NT2/D1 (cell line): ENCODE results near the gene UBE2E1.

Experiments used
- DNase-seq: peaks from one replicate; pipeline ENCODE4 v3.0.0-alpha.2; 2011; ENCODE audit warnings: low read depth, low spot score
- H3K27me3 ChIP-seq: 2 replicates; pipeline ENCODE4 v1.6.0; 2011; ENCODE audit warnings: mild to moderate bottlenecking; ENCODE audit not compliant: insufficient read length, insufficient read depth
- H3K36me3 ChIP-seq: 2 replicates; pipeline ENCODE4 v1.6.1; 2011; ENCODE audit warnings: mild to moderate bottlenecking, low read length, mixed read lengths; ENCODE audit not compliant: insufficient read depth, insufficient read length
- H3K4me1 ChIP-seq: 2 replicates; pipeline ENCODE4 v1.5.1; 2011; ENCODE audit not compliant: insufficient read depth, insufficient read length
- H3K4me3 ChIP-seq: 2 replicates; pipeline ENCODE4 v1.5.1; 2011; ENCODE audit warnings: low read depth; ENCODE audit not compliant: insufficient read length
- H3K9ac ChIP-seq: 2 replicates; pipeline ENCODE4 v1.6.0; 2011; ENCODE audit warnings: low read depth; ENCODE audit not compliant: insufficient read length
- H3K9me3 ChIP-seq: 2 replicates; pipeline ENCODE4 v1.5.1; 2011; ENCODE audit warnings: mild to moderate bottlenecking, low read length; ENCODE audit not compliant: insufficient read depth
- SUZ12 ChIP-seq: IDR thresholded peaks from 2 replicates; pipeline ENCODE4 v1.6.1; 2011; ENCODE audit not compliant: insufficient read length, insufficient read depth; ENCODE audit errors: extremely low read depth
- YY1 ChIP-seq: IDR thresholded peaks from 2 replicates; pipeline ENCODE4 v1.6.1; 2011; ENCODE audit not compliant: insufficient read length, insufficient read depth
- ZNF274 ChIP-seq: IDR thresholded peaks from 2 replicates; pipeline ENCODE4 v1.6.1; 2011; ENCODE audit warnings: mild to moderate bottlenecking, low read depth, low read length

The UBE2E1 gene

GRCh38 chr3:23919628-23920027 lies 113.9 kb downstream of the UBE2E1 start:
- H3K27me3 ChIP-seq: no peaks in the 10 kb centered on the region
- peaks cover 41% of the 10 kb centered on the region for H3K36me3 ChIP-seq
- H3K9ac ChIP-seq: no peak overlapping the region
- H3K4me3 ChIP-seq: no peak overlapping the region
- DNase-seq: no peak
- no peaks in the 10 kb centered on the region for H3K9me3 ChIP-seq
- peaks cover 3% of the 10 kb centered on the region for H3K4me1 ChIP-seq
- TF ChIP-seq ZNF274 (no peak), SUZ12 (no peak), YY1 (no peak)

GRCh38 chr3:23920151-23920655 lies 114.4 kb downstream of the UBE2E1 start:
- Histone ChIP-seq H3K36me3 (peaks cover 37% of the 10 kb centered on the region), H3K9ac (no peak overlapping the region), H3K4me3 (no peak overlapping the region), H3K27me3 (no peaks in the 10 kb centered on the region), H3K4me1 (peaks cover 3% of the 10 kb centered on the region), H3K9me3 (no peaks in the 10 kb centered on the region)
- TF ChIP-seq YY1 (no peak), SUZ12 (no peak), ZNF274 (no peak)
- DNase-seq: no peak

GRCh38 chr3:23921052-23921511 lies 115.3 kb downstream of the UBE2E1 start:
- DNase-seq: no peak
- peaks cover 37% of the 10 kb centered on the region for H3K36me3 ChIP-seq
- no peak overlapping the region for H3K4me3 ChIP-seq
- no peak overlapping the region for H3K9ac ChIP-seq
- no peaks in the 10 kb centered on the region for H3K9me3 ChIP-seq
- H3K4me1 ChIP-seq: peaks cover 3% of the 10 kb centered on the region
- H3K27me3 ChIP-seq: no peaks in the 10 kb centered on the region
- no peak for TF ChIP-seq SUZ12
- TF ChIP-seq ZNF274: no peak
- no peak for TF ChIP-seq YY1

- H3K4me3 ChIP-seq: no peak overlapping the region
- TF ChIP-seq SUZ12 (no peak), ZNF274 (no peak), YY1 (no peak)
- peaks cover 3% of the 10 kb centered on the region for H3K4me1 ChIP-seq
- no peaks in the 10 kb centered on the region for H3K9me3 ChIP-seq
- peaks cover 21% of the 10 kb centered on the region for H3K36me3 ChIP-seq
- no peaks in the 10 kb centered on the region for H3K27me3 ChIP-seq
- DNase-seq: no peak
- no peak overlapping the region for H3K9ac ChIP-seq
Measured at GRCh38 chr3:23923786-23924185, 118.0 kb downstream of the UBE2E1 start.

GRCh38 chr3:23926246-23926645 lies 120.5 kb downstream of the UBE2E1 start:
- Histone ChIP-seq H3K9me3 (no peaks in the 10 kb centered on the region), H3K9ac (no peak overlapping the region), H3K27me3 (no peaks in the 10 kb centered on the region), H3K4me3 (no peak overlapping the region), H3K4me1 (peaks cover 3% of the 10 kb centered on the region), H3K36me3 (peaks cover under 1% of the 10 kb centered on the region)
- no peak for DNase-seq
- TF ChIP-seq SUZ12: no peak

- Histone ChIP-seq H3K27me3 (no peaks in the 10 kb centered on the region), H3K36me3 (no peaks in the 10 kb centered on the region), H3K9me3 (no peaks in the 10 kb centered on the region), H3K4me1 (peaks cover 3% of the 10 kb centered on the region), H3K4me3 (no peak overlapping the region), H3K9ac (no peak overlapping the region)
- DNase-seq: no peak
- no peak for TF ChIP-seq YY1
- TF ChIP-seq SUZ12: no peak
- TF ChIP-seq ZNF274: no peak
Measured at GRCh38 chr3:23926736-23927135, 121.0 kb downstream of the UBE2E1 start.

GRCh38 chr3:23928524-23928923 lies 122.8 kb downstream of the UBE2E1 start:
- H3K27me3 ChIP-seq: no peaks in the 10 kb centered on the region
- DNase-seq: no peak
- H3K36me3 ChIP-seq: no peaks in the 10 kb centered on the region
- H3K9ac ChIP-seq: no peak overlapping the region
- no peak overlapping the region for H3K4me3 ChIP-seq
- peaks cover 3% of the 10 kb centered on the region for H3K4me1 ChIP-seq
- no peaks in the 10 kb centered on the region for H3K9me3 ChIP-seq
- TF ChIP-seq ZNF274 (no peak), YY1 (no peak), SUZ12 (no peak)

- Histone ChIP-seq H3K4me3 (no peak overlapping the region), H3K36me3 (no peaks in the 10 kb centered on the region), H3K9ac (no peak overlapping the region), H3K4me1 (no peaks in the 10 kb centered on the region), H3K27me3 (no peaks in the 10 kb centered on the region), H3K9me3 (no peaks in the 10 kb centered on the region)
- TF ChIP-seq SUZ12: no peak
- no peak for TF ChIP-seq YY1
- no peak for TF ChIP-seq ZNF274
- DNase-seq: no peak
Measured at GRCh38 chr3:23931597-23931996, 125.8 kb downstream of the UBE2E1 start.
